ENCODE data around the gene NT5C3B.

Gene NT5C3B

GRCh38 chr17:41787021-41787418 is 49.0 kb downstream of the NT5C3B start:
- Histone ChIP-seq H3K27me3 (ENCODE audit: insufficient read depth, poor library complexity, severe bottlenecking) (no peaks in the 10 kb centered on the region), H3K4me3 (replicated peaks; ENCODE audit: insufficient read depth, low read length) (no peak overlapping the region; the same call in 1 of the 2 replicates), H3K27ac (replicated peaks) (no peak overlapping the region)
- no peak for DNase-seq (ENCODE audit: low read depth in 1 of 2, low spot score in 1 of 2)
- TF ChIP-seq CTCF (IDR thresholded peaks at IDR 0.05; ENCODE audit: insufficient read depth, low read length), result no peak

- Histone ChIP-seq H3K27ac (replicated peaks) (peak within 1 kb of the TSS; percentile 66), H3K27me3 (ENCODE audit: insufficient read depth, poor library complexity, severe bottlenecking) (no peaks in the 10 kb centered on the region), H3K4me3 (replicated peaks; ENCODE audit: insufficient read depth, low read length) (peak within 1 kb of the TSS; percentile 50)
- TF ChIP-seq REST (IDR thresholded peaks at IDR 0.05; ENCODE audit: insufficient replicate concordance, low read depth) (no peak), CTCF (IDR thresholded peaks at IDR 0.05; ENCODE audit: insufficient read depth, low read length) (peak; percentile 17), POLR2AphosphoS5 (IDR thresholded peaks at IDR 0.05; ENCODE audit: low read depth) (peak; percentile 56; the same call in 1 of the 2 replicates)
- peak; percentile 91 to 99 for DNase-seq (ENCODE audit: low read depth in 1 of 2, low spot score in 1 of 2)
Measured at GRCh38 chr17:41786227-41787020, 49.6 kb downstream of the NT5C3B start, which contains the start of gene JUP. Gene JUP (minus strand): TSS chr17:41786711. CDS start chr17:41771854, 14,857 bp downstream.

- TF ChIP-seq SPI1 (IDR thresholded peaks at IDR 0.05; ENCODE audit: borderline replicate concordance, low read depth), result no peak
- TF ChIP-seq GABPA (IDR thresholded peaks at IDR 0.05; ENCODE audit: low read depth), result no peak
- TF ChIP-seq CTCF (IDR thresholded peaks at IDR 0.05; ENCODE audit: insufficient read depth, low read length), result no peak
- TF ChIP-seq REST (IDR thresholded peaks at IDR 0.05; ENCODE audit: insufficient replicate concordance, low read depth), result no peak
- TF ChIP-seq POLR2AphosphoS5 (IDR thresholded peaks at IDR 0.05; ENCODE audit: low read depth), result no peak
- peak in 1 of 2 experiments; percentile 61 for DNase-seq (ENCODE audit: low read depth in 1 of 2, low spot score in 1 of 2)
- peak overlapping the region; percentile 50 for H3K4me3 ChIP-seq (replicated peaks; ENCODE audit: insufficient read depth, low read length)
Measured at GRCh38 chr17:41785859-41786226, 50.2 kb downstream of the NT5C3B start.

More at GRCh38 chr17:41785859-41786226, 50.2 kb downstream of the NT5C3B start:
- peak overlapping the region; percentile 66 for H3K27ac ChIP-seq (replicated peaks)
- H3K27me3 ChIP-seq (ENCODE audit: insufficient read depth, poor library complexity, severe bottlenecking), result no peaks in the 10 kb centered on the region

All from HL-60 (cell line).